Neutrophil (primary cell): ENCODE data around the gene JAK2.

Experiments used
- H3K27ac ChIP-seq: fragments of 200-600 bp; sonication (generic); 2 replicates; pipeline ENCODE4 v1.5.1; 2016; ENCODE audit warnings: mild to moderate bottlenecking, moderate library complexity
- H3K27me3 ChIP-seq: fragments of 200-600 bp; sonication (generic); 2 replicates; pipeline ENCODE4 v1.6.0; 2016; ENCODE audit warnings: mild to moderate bottlenecking
- H3K36me3 ChIP-seq: fragments of 200-600 bp; sonication (generic); 2 replicates; pipeline ENCODE4 v1.5.1; 2017
- H3K4me1 ChIP-seq, 2 experiments: fragments of 200-600 bp in 1 of 2; sonication (generic) in 1 of 2; 1 replicate in 1 of 2; 2 replicates in 1 of 2; pipeline versions ENCODE4 v1.5.1 to v1.6.1; 2013 to 2016; ENCODE audit warnings: low read depth in 1 of 2, low read length in 1 of 2, mild to moderate bottlenecking in 1 of 2, moderate library complexity in 1 of 2; ENCODE audit not compliant: control insufficient read depth in 1 of 2, insufficient read depth in 1 of 2
- H3K4me3 ChIP-seq, 2 experiments: fragments of 200-600 bp in 1 of 2; sonication (generic) in 1 of 2; 1 replicate in 1 of 2; 2 replicates in 1 of 2; pipeline ENCODE4 v1.5.1; 2013 to 2016; ENCODE audit warnings: low read depth in 1 of 2, low read length in 1 of 2, mild to moderate bottlenecking in 1 of 2, moderate library complexity in 1 of 2
- H3K9me3 ChIP-seq: fragments of 200-600 bp; sonication (generic); 2 replicates; pipeline ENCODE4 v1.5.1; 2016
- TF ChIP-seq, protein P1 (sequence below): fragments of 200-600 bp; sonication (generic); IDR thresholded peaks from 2 replicates; pipeline ENCODE4 v1.5.1; 2016; ENCODE audit warnings: antibody characterized with exemption

JAK2 gene

DNA sequence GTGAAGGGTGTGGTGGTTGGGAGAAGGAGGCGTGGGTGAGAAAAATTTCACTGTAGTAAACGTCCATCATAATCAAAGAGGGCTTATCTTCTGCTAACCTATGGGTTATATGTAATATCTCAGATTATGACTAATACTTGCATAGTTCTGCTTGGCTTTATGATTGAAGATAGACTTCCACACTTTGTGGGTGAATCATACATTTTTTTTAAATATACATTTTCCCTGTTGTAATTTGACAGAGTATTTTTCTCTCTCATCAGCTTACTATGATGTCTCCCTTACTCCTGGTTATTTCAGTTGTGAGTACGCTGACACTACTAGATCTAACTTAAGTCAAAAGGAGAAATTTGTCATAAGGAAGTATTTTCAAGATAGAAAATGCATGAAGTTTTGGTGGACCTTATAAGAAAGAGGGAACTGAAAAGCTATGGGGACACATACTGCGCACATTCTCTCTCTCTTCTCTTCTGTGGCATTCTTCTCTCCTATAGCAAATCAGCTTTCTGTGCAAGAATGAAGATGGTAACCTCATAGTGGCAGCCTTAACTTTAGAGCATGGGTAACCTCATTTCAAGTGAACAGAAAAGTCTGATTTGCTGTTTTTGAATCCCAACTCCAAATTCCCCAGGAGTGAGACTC, 4.9 kb upstream of the JAK2 start:
- no peak overlapping the region for H3K4me3 ChIP-seq
- TF ChIP-seq, protein P1, sequence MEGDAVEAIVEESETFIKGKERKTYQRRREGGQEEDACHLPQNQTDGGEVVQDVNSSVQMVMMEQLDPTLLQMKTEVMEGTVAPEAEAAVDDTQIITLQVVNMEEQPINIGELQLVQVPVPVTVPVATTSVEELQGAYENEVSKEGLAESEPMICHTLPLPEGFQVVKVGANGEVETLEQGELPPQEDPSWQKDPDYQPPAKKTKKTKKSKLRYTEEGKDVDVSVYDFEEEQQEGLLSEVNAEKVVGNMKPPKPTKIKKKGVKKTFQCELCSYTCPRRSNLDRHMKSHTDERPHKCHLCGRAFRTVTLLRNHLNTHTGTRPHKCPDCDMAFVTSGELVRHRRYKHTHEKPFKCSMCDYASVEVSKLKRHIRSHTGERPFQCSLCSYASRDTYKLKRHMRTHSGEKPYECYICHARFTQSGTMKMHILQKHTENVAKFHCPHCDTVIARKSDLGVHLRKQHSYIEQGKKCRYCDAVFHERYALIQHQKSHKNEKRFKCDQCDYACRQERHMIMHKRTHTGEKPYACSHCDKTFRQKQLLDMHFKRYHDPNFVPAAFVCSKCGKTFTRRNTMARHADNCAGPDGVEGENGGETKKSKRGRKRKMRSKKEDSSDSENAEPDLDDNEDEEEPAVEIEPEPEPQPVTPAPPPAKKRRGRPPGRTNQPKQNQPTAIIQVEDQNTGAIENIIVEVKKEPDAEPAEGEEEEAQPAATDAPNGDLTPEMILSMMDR, result no peak
- no peaks in the 10 kb centered on the region for H3K36me3 ChIP-seq
- H3K4me1 ChIP-seq, result peaks cover 22 to 23% of the 10 kb centered on the region in 2 experiments
- H3K27ac ChIP-seq, result no peak overlapping the region
- H3K27me3 ChIP-seq, result no peaks in the 10 kb centered on the region
- H3K9me3 ChIP-seq, result no peaks in the 10 kb centered on the region

DNA sequence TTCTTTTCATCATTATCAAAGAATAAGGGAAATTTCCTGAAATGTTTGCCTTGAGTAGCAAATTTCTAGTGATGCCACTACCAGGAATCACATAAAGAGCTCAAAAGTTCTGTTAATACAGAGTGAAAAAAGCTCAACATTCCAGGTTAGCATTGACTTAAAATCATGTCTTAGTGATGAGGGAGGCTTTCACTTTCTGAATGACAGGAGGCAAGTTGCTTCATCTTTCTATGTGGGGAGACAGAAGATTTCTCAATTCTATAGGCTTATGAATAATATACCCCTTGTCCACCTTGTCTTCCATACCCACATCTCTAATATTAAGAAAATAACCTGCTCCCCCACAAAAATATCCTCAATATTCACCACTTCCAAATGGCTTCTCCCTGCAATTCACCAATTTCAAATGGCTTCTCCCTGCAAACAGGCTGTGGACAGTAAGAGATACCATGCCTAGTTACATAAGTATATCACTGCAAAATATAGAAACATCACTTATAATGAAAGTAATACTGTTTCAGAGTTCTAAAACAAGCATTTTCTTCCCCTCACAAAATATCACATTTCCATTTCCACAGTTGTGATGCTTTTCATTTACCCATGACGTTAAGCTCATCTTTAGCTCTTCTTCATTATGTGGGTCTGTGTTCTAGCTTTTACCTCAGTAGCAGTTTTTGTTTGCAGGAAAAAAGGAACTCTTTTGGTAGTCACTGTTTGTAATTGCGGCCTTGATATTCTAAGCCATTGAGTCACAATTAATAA, 2.2 kb upstream of the JAK2 start:
- Histone ChIP-seq H3K9me3 (no peaks in the 10 kb centered on the region), H3K4me1 (peaks cover 37 to 40% of the 10 kb centered on the region in 2 experiments), H3K36me3 (no peaks in the 10 kb centered on the region), H3K27me3 (no peaks in the 10 kb centered on the region), H3K4me3 (no peak overlapping the region), H3K27ac (peak overlapping the region; percentile 93)
- TF ChIP-seq, protein P1, result no peak

DNA sequence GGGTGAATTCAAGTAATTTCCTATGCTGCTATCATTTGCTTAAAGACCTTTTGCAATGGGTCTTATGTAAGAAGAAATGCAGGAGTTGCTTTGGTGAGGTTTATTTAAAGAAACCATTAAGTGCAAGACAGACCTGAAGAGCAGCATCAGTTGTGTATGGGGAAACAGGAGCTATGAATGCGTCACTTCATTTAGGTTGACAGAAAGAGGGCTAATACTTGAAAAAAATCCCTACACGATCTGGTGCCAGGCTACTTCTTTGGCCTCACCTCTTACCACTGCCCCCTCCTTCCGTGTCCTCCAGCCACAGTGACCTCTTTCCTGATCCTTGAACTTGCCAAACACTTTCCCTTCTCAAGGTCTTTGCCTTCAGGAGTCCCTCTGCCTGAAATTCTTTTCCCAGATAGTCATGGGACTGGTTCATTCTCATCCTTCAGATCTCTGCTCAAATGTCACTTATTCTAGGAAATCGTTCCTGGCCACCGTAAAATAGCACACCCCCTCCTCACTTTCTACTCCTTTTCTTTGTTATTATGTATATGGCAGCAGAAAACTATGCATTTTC, 1.4 kb upstream of the JAK2 start:
- Histone ChIP-seq H3K27ac (peak overlapping the region; percentile 93), H3K9me3 (no peaks in the 10 kb centered on the region), H3K36me3 (no peaks in the 10 kb centered on the region), H3K27me3 (no peaks in the 10 kb centered on the region), H3K4me3 (peak overlapping the region; percentile 75 to 84), H3K4me1 (peaks cover 45 to 48% of the 10 kb centered on the region in 2 experiments)
- TF ChIP-seq, protein P1, result no peak

DNA sequence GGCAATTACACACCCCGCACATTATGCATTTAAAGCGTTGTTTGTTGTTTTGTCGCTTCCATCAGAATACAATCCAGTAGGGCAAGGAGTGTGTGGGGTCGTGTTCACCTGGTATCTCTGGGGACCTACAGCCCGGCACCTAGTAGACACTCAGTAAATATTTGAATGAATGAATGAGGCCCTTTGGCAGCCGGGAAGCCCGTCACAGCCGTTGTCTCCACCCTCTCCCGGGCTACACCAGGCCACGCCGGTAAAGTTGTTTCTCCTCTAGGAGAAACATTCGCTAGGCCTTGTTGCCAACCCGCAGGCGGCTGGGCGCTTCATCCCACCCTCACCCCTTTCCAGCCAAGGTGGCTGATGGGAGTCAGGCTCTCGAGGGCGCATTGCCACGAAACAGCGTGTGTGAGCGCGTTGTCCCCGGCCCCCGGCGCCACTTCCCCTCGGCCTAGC, 876 bp upstream of the JAK2 start:
- TF ChIP-seq, protein P1, result no peak
- H3K4me1 ChIP-seq, result peaks cover 50 to 53% of the 10 kb centered on the region in 2 experiments
- H3K4me3 ChIP-seq, result peak overlapping the region; percentile 75 to 84
- H3K27me3 ChIP-seq, result no peaks in the 10 kb centered on the region
- H3K27ac ChIP-seq, result peak overlapping the region; percentile 93
- H3K9me3 ChIP-seq, result no peaks in the 10 kb centered on the region
- no peaks in the 10 kb centered on the region for H3K36me3 ChIP-seq

DNA sequence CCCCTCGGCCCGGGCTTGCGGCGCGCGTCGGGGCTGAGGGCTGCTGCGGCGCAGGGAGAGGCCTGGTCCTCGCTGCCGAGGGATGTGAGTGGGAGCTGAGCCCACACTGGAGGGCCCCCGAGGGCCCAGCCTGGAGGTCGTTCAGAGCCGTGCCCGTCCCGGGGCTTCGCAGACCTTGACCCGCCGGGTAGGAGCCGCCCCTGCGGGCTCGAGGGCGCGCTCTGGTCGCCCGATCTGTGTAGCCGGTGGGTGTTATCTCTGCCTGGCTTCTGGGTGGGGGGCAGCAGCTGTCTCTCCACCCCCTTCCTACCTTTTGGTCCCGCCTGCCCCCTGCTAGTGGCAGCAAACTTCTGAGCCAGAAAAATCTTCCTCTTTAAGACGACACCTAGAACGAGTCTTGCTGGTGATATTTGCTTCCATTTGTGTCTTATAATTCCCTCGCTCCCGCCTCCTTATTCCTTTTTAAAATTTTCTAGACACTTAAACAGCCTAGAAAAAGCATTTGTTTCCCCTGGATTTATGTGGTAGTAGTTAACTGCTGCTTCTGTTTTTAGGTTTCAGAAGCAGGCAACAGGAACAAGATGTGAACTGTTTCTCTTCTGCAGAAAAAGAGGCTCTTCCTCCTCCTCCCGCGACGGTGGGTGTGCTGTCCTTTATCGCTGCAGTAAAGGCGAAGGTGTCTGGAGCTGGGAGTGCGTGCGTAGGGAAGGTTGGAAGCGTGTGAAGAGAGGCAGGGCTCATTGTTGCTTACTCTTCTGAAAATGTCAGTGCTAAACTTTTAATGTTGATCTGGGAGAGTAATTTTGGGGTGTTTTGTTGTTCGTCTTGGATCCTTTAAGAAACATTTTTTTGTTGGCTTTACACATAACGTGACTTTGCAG, 554 bp downstream of the JAK2 start:
- Histone ChIP-seq H3K9me3 (no peaks in the 10 kb centered on the region), H3K4me1 (peaks cover 53 to 54% of the 10 kb centered on the region in 2 experiments), H3K27ac (peak overlapping the region; percentile 93), H3K27me3 (no peaks in the 10 kb centered on the region), H3K4me3 (peak overlapping the region; percentile 75 to 84), H3K36me3 (no peaks in the 10 kb centered on the region)
- TF ChIP-seq, protein P1, result no peak
